Suprapubic skin (tissue), 4 donors: ENCODE measurements around the gene MYO1F. TPM values are rescaled to one million over a fixed set of nuclear protein-coding genes. Genes with fewer than 3 reads are reported as not detected.
A peak's percentile ranks its signal among the peaks of the same experiment; 100 is the strongest.

Experiments
- DNase-seq, 2 donors: peaks; one replicate each; pipeline ENCODE4 v3.0.0-alpha.2; 2019; ENCODE audit warnings: low spot score in 2 of 2
- H3K27ac ChIP-seq: fragments of 200-600 bp; sonication (generic); one replicate; pipeline ENCODE4 v1.5.1; 2019
- H3K27me3 ChIP-seq: fragments of 200-600 bp; sonication (generic); one replicate; pipeline ENCODE4 v1.5.1; 2019
- H3K36me3 ChIP-seq: fragments of 200-600 bp; sonication (generic); one replicate; pipeline ENCODE4 v1.5.1; 2019
- H3K4me1 ChIP-seq: fragments of 200-600 bp; sonication (generic); one replicate; pipeline ENCODE4 v1.5.1; 2019
- H3K4me3 ChIP-seq: fragments of 200-600 bp; sonication (generic); one replicate; pipeline ENCODE4 v1.5.1; 2019; ENCODE audit warnings: mild to moderate bottlenecking
- H3K9me3 ChIP-seq: fragments of 200-600 bp; sonication (generic); one replicate; pipeline ENCODE4 v1.5.1; 2019
- EP300 ChIP-seq: sonication (generic); formaldehyde crosslinking; IDR thresholded peaks from one replicate; pipeline ENCODE4 v1.6.1; 2017; ENCODE audit warnings: antibody characterized with exemption
- POLR2A ChIP-seq, 2 donors: fragments of 450-650 bp; IDR thresholded peaks; one replicate each; pipeline ENCODE4 v1.6.1; 2017; ENCODE audit warnings: antibody characterized with exemption in 2 of 2, mild to moderate bottlenecking in 2 of 2, moderate library complexity in 2 of 2
- POLR2AphosphoS5 ChIP-seq, 3 donors: sonication (generic); formaldehyde crosslinking; IDR thresholded peaks; one replicate each; pipeline ENCODE4 v1.6.1; 2017; ENCODE audit warnings: antibody characterized with exemption in 3 of 3
- WGBS: methylation state at CpG from one replicate; pipeline ENCODE4 v1.1.5; 2018; 5-methylcytosine and 5-hydroxymethylcytosine counted together
- total RNA-seq, 4 donors: library from RNA; depleted of rRNA; stranded (reverse); fragments of >200 nt; gene quantifications; one replicate each; pipeline ENCODE4 v1.1.0, GENCODE V29; 2016
- TF ChIP-seq, protein P1 (sequence below), 2 donors: fragments of 200-600 bp in 1 of 2; fragments of 450-650 bp in 1 of 2; sonication (generic) in 1 of 2; IDR thresholded peaks; one replicate each; pipeline ENCODE4 v1.5.1; 2016 to 2019; ENCODE audit warnings: antibody characterized with exemption in 2 of 2, mild to moderate bottlenecking in 1 of 2, moderate library complexity in 1 of 2

Gene MYO1F
- total RNA-seq, 4 donors from 2014 or later, result 3.2 to 14.6 (median 3.3) TPM

DNA sequence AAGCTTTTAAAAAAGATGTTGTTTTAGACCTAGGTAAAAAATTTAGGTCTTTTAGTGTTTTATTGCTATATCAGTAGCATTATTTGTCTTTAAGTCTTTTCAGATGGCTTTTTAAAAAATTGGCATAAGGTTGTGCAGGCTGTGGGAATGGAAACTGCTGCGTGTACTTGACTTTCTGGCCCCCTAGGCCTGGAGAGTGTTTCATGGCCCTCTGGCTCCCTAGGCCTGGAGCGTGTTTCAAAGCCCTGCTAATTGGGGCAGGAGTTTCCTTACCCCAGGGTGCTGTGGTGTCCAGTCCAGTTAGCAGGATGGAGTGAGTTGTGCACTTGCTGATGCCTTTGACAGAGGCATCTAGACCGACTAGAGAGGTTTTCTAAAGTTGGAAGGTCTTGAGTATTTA, 98.6 kb downstream of the MYO1F start:
- Histone ChIP-seq H3K27ac (no peak overlapping the region), H3K27me3 (no peaks in the 10 kb centered on the region), H3K36me3 (peaks cover 52% of the 10 kb centered on the region), H3K4me1 (peaks cover 39% of the 10 kb centered on the region), H3K4me3 (no peak overlapping the region), H3K9me3 (no peaks in the 10 kb centered on the region)
- DNase-seq, result no peak
- 48% methylated on average over 3 of the region's 3 CpGs for WGBS
- TF ChIP-seq POLR2A (IDR thresholded peaks at IDR 0.05) (no peak), POLR2AphosphoS5 (IDR thresholded peaks at IDR 0.05) (no peak), EP300 (no peak)
- TF ChIP-seq, protein P1, sequence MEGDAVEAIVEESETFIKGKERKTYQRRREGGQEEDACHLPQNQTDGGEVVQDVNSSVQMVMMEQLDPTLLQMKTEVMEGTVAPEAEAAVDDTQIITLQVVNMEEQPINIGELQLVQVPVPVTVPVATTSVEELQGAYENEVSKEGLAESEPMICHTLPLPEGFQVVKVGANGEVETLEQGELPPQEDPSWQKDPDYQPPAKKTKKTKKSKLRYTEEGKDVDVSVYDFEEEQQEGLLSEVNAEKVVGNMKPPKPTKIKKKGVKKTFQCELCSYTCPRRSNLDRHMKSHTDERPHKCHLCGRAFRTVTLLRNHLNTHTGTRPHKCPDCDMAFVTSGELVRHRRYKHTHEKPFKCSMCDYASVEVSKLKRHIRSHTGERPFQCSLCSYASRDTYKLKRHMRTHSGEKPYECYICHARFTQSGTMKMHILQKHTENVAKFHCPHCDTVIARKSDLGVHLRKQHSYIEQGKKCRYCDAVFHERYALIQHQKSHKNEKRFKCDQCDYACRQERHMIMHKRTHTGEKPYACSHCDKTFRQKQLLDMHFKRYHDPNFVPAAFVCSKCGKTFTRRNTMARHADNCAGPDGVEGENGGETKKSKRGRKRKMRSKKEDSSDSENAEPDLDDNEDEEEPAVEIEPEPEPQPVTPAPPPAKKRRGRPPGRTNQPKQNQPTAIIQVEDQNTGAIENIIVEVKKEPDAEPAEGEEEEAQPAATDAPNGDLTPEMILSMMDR (IDR thresholded peaks at IDR 0.05), result no peak

DNA sequence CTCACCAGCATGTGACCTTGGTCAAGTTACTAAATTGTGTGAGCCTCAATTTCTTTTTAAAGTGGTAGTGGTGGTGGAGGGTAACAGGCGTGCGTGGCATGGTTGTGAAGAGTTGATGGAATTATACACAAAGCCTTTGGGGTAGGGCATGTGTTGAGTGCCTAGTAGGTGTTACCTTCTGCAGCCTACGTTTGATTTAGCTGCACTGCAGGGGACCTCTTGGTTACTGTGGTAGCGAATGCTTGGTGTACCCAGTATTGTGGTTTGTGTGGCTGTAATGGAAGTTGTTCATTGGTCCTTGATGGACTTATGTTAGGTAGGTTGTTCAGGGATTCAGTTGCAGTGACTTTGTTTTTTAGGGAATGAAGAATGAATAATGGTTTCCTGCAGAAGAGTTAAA, 99.4 kb downstream of the MYO1F start:
- no peak overlapping the region for H3K4me3 ChIP-seq
- peak in 1 of 2 donors; percentile 25 for DNase-seq
- H3K9me3 ChIP-seq, result no peaks in the 10 kb centered on the region
- 79% methylated on average over 4 of the region's 4 CpGs for WGBS
- H3K36me3 ChIP-seq, result peaks cover 52% of the 10 kb centered on the region
- peaks cover 35% of the 10 kb centered on the region for H3K4me1 ChIP-seq
- no peaks in the 10 kb centered on the region for H3K27me3 ChIP-seq
- no peak overlapping the region for H3K27ac ChIP-seq
- no peak for TF ChIP-seq POLR2A (IDR thresholded peaks at IDR 0.05)
- TF ChIP-seq EP300, result no peak
- TF ChIP-seq, protein P1 (IDR thresholded peaks at IDR 0.05), result no peak
- no peak for TF ChIP-seq POLR2AphosphoS5 (IDR thresholded peaks at IDR 0.05)

DNA sequence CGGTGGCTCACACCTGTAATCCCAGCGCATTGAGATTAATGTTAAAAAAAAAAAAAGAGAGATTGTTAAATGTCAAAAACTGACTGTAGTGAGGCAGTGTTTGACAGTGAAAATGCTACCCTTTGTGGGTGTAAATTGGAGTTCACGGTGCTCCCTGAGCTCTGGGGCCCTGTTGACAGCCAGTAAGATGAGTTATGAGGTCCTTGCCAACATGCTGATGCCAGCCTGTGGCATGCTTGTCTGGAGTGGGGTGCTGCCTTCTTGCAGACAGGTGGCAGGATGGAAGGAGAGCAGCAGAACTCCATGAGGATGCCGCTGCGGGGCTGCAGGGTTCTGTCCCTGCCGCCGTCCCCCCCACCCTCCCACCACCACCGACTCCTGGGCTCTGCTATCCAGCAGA, 100.7 kb downstream of the MYO1F start:
- DNase-seq, result no peak
- Histone ChIP-seq H3K27ac (no peak overlapping the region), H3K9me3 (no peaks in the 10 kb centered on the region), H3K4me3 (no peak overlapping the region), H3K27me3 (no peaks in the 10 kb centered on the region), H3K4me1 (peaks cover 23% of the 10 kb centered on the region), H3K36me3 (peaks cover 62% of the 10 kb centered on the region)
- WGBS, result 65% methylated on average over 6 of the region's 8 CpGs
- TF ChIP-seq POLR2AphosphoS5 (IDR thresholded peaks at IDR 0.05) (no peak), EP300 (no peak), POLR2A (IDR thresholded peaks at IDR 0.05) (no peak)
- TF ChIP-seq, protein P1 (IDR thresholded peaks at IDR 0.05), result no peak

DNA sequence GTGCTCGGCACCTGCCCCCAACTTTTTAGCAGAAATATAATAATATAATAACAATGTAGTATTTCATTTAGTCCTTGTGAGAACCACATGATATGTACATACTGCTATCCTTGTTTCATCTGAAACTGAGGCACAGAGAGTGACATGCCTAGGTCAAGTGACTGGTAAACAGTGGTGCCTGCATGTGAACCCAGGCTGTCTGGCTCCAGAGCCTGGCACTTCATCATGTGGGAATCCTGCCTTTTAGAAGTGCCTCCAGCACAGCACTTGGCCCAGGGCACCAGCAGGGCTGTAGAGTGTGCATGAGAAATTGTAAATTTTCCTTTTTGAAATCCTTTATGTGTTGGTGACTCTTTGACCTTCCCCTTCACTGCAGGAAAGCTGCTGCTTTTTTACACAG, 102.2 kb downstream of the MYO1F start:
- H3K4me3 ChIP-seq, result no peak overlapping the region
- WGBS, result 95% methylated on average over 1 of the region's 1 CpG

DNA sequence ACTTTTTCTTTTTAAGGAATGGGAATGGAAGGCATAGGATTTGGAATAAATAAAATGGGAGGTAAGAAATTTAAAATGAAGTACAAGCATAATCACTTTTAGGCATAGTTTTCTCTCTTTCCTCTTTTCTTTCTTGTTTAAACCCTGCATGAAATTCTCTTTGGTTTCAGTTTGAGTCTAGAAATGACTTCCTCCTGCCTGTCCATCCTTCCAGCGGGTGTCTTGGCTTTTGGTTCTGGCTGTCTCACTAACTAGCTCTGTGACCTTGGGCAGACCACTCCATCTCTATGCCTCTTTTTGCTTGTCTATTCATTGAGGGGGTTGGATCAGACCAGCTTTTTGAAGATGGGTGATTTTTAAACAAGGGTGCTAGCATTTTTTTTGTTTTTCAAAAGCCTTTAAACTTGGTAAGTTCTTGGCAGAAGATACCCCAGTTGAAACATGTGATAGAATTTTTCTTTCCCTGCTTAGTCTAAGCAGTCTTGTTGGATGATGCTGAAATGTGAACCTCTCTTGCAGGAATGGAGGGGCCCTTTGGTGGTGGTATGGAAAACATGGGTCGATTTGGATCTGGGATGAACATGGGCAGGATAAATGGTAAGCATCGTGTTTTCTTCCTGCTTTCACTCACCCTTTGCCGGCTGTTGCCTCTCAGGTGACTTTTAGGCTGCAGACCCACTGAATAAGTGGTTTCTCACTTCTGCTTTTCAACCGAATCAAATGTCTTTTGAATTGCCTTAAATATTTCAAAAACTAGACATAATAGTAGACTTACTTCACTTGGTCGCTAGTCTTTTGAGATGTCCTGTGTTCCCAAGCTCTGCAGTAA, 103.4 kb downstream of the MYO1F start:
- TF ChIP-seq POLR2A (IDR thresholded peaks at IDR 0.05) (no peak), POLR2AphosphoS5 (IDR thresholded peaks at IDR 0.05) (no peak), EP300 (no peak)
- TF ChIP-seq, protein P1 (IDR thresholded peaks at IDR 0.05), result no peak
- Histone ChIP-seq H3K4me1 (peaks cover 8% of the 10 kb centered on the region), H3K27ac (no peak overlapping the region), H3K9me3 (no peaks in the 10 kb centered on the region), H3K27me3 (no peaks in the 10 kb centered on the region), H3K36me3 (peaks cover 86% of the 10 kb centered on the region), H3K4me3 (no peak overlapping the region)
- DNase-seq, result no peak
- WGBS, result 81% methylated on average over 6 of the region's 6 CpGs

More for the DNA sequence above, 102.2 kb downstream of the MYO1F start:
- Histone ChIP-seq H3K36me3 (peaks cover 77% of the 10 kb centered on the region), H3K27me3 (no peaks in the 10 kb centered on the region), H3K4me1 (peaks cover 9% of the 10 kb centered on the region), H3K9me3 (no peaks in the 10 kb centered on the region), H3K27ac (no peak overlapping the region)
- no peak for DNase-seq
- TF ChIP-seq POLR2AphosphoS5 (IDR thresholded peaks at IDR 0.05), result no peak
- TF ChIP-seq, protein P1 (IDR thresholded peaks at IDR 0.05), result no peak
- TF ChIP-seq EP300, result no peak
- no peak for TF ChIP-seq POLR2A (IDR thresholded peaks at IDR 0.05)
